Natural killer cell treated with Interleukin-12 subunit alpha and Interleukin-12 subunit beta and Interleukin-15 and Interleukin-18, amount 100 ng/mL, for 72 hours (primary cell): ENCODE data around the gene MCC. TPM values are rescaled to one million over a fixed set of nuclear protein-coding genes. Genes with fewer than 3 reads are reported as not detected.

ENCODE experiments used
- ATAC-seq, 2 donors: fragments of 150-1000 bp; cut with Tn5 transposase in 1 of 2; sonication (Bioruptor Pico), chemical (Tn5 transposase) in 1 of 2; 2 replicates each; pipeline ENCODE4 v1.10.0; 2021
- DNase-seq: peaks from one replicate; pipeline ENCODE4 v3.0.0; 2022; ENCODE audit warnings: low spot score
- H3K27ac Mint-ChIP-seq, 2 donors: 1 replicate in 1 of 2; 2 replicates in 1 of 2; pipeline ENCODE4 v1.8.0; 2022; ENCODE audit warnings: mixed read lengths in 2 of 2, mild to moderate bottlenecking in 1 of 2, moderate library complexity in 1 of 2
- H3K27me3 Mint-ChIP-seq, 2 donors: 1 replicate in 1 of 2; 2 replicates in 1 of 2; pipeline ENCODE4 v1.8.0; 2022; ENCODE audit warnings: mixed read lengths in 2 of 2
- H3K36me3 Mint-ChIP-seq: one replicate; pipeline ENCODE4 v1.8.0; 2022; ENCODE audit warnings: mixed read lengths
- H3K4me1 Mint-ChIP-seq, 2 donors: 1 replicate in 1 of 2; 2 replicates in 1 of 2; pipeline ENCODE4 v1.8.0; 2022; ENCODE audit warnings: low read depth in 2 of 2, mixed read lengths in 2 of 2, mild to moderate bottlenecking in 1 of 2
- H3K4me3 Mint-ChIP-seq: one replicate; pipeline ENCODE4 v1.8.0; 2022; ENCODE audit warnings: mixed read lengths
- H3K9me3 Mint-ChIP-seq: 2 replicates; pipeline ENCODE4 v1.8.0; 2022; ENCODE audit warnings: mixed read lengths
- total RNA-seq, 2 donors: library from RNA; stranded (reverse); gene quantifications; one replicate each; pipeline ENCODE4 v1.2.3, GENCODE V29; 2022

The MCC gene
- total RNA-seq, 2 donors from 2014 or later, result 0.45 to 3.8 TPM

DNA sequence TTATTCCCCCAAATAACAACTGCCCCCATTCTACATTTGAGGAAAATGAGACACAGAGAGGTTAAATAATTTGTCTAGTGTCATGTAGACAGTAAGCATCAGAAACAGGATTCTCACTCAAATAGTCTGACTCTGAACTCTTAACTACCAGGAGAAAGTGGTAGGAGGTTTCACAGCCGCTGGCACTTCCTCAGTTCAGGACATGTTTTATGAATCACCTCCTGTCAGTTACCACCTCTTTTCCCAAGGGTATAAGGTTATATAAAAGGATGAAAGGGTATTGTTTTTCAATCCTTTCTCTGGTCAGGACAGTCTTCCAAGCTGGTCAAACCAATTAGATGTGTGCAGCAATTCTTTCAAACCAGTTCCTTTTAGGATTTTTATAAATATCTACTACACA is 105.5 kb downstream of the MCC start:
- no peaks in the 10 kb centered on the region for H3K36me3 Mint-ChIP-seq
- H3K4me1 Mint-ChIP-seq, result peaks cover 19 to 25% of the 10 kb centered on the region in 2 donors
- ATAC-seq (no peak), DNase-seq (no peak)
- no peak overlapping the region for H3K27ac Mint-ChIP-seq
- H3K9me3 Mint-ChIP-seq, result no peaks in the 10 kb centered on the region
- no peak overlapping the region for H3K4me3 Mint-ChIP-seq
- H3K27me3 Mint-ChIP-seq, result peaks cover 38 to 49% of the 10 kb centered on the region in 2 donors

DNA sequence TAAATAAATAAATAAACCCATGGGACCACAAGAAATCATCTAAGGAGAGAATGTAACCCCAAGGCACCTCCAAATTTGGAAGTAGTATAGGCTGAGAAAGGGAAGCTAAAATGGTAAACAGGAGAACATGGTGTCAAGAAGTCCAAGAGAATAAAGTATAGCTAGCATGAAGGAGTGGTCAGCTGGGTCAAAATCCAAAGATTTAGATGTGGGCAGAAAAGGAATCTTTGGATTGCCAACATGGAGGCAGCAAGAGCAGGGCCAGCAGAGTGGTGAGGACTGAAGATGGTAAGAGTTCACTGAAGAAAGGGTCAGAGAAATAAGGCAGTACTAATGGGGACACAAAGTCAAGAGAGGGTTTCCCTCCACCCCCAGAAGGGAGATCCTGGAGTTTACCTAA is 106.5 kb downstream of the MCC start:
- Mint-ChIP-seq H3K27ac (no peak overlapping the region), H3K36me3 (no peaks in the 10 kb centered on the region), H3K4me3 (no peak overlapping the region), H3K4me1 (peaks cover 19 to 33% of the 10 kb centered on the region in 2 donors), H3K27me3 (peaks cover 35 to 48% of the 10 kb centered on the region in 2 donors), H3K9me3 (no peaks in the 10 kb centered on the region)
- DNase-seq, result no peak
- ATAC-seq, result no peak

DNA sequence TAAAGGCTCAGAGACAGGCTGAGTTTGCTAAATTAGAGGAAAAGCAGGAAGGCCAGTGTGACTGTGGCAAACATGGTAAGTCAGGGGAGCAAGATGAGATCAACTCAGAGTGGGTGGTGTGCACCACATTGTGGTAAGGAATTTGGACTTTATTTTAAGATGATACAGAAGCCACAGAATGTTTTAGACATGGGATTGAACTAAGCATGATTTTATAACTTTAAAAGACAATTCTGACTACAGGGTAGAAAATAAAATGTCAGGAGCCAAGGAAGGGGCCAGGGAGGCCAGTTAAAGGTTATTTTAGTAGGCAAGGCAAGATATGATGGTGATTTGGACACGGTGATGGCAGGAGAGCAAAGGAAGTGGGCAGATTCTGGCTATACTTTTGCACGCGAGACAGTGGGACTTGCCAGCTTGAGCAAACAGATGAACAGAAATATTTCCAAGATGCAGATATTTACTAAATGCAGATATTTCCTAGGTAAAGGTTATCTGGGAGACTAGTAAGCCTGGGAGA is 107.4 kb downstream of the MCC start:
- ATAC-seq (no peak), DNase-seq (no peak)
- Mint-ChIP-seq H3K36me3 (no peaks in the 10 kb centered on the region), H3K4me3 (peak overlapping the region; percentile 26), H3K27ac (peak overlapping the region in 1 of 2 donors; percentile 4), H3K4me1 (peaks cover 19 to 33% of the 10 kb centered on the region in 2 donors), H3K9me3 (no peaks in the 10 kb centered on the region), H3K27me3 (peaks cover 29 to 39% of the 10 kb centered on the region in 2 donors)

GRCh38 chr5:113379936-113380806 is 108.1 kb downstream of the MCC start:
- Mint-ChIP-seq H3K27ac (peak overlapping the region in 1 of 2 donors; percentile 4), H3K4me3 (peak overlapping the region; percentile 26), H3K9me3 (no peaks in the 10 kb centered on the region), H3K4me1 (peaks cover 19 to 33% of the 10 kb centered on the region in 2 donors), H3K36me3 (no peaks in the 10 kb centered on the region), H3K27me3 (peaks cover 25 to 32% of the 10 kb centered on the region in 2 donors)
- DNase-seq (no peak), ATAC-seq (no peak)

DNA sequence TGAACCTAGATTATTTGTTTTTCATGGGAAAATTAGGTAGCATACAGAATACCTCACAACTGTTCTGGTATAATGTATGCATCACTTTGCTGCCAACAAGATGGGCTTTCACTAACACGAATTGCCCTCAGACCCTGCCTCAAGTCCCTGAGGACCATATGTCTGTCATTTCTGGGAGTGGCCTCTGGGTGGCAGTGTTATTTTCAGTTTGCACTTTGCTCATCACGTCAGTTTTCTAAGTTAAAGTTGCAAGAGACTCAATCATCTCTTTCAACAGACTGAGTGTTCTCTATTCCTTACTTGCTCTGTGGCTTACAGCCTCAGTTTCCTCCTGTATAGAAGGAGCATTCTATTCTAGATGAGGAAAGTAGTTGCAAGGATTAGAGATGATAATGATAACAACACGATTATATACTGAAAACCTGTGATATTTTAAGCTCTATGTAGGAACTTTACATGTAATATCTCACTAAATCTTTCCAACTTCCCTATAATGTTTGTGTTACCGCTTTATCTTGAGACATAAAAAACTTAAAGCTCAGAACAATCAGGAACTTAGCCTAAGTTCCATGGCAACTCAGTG is 109.2 kb downstream of the MCC start:
- H3K4me1 Mint-ChIP-seq, result peaks cover 19 to 33% of the 10 kb centered on the region in 2 donors
- H3K9me3 Mint-ChIP-seq, result no peaks in the 10 kb centered on the region
- DNase-seq (no peak), ATAC-seq (peak; percentile 59 to 72)
- peaks cover 28 to 31% of the 10 kb centered on the region in 2 donors for H3K27me3 Mint-ChIP-seq
- H3K4me3 Mint-ChIP-seq, result peak overlapping the region; percentile 15
- H3K36me3 Mint-ChIP-seq, result no peaks in the 10 kb centered on the region
- H3K27ac Mint-ChIP-seq, result no peak overlapping the region

DNA sequence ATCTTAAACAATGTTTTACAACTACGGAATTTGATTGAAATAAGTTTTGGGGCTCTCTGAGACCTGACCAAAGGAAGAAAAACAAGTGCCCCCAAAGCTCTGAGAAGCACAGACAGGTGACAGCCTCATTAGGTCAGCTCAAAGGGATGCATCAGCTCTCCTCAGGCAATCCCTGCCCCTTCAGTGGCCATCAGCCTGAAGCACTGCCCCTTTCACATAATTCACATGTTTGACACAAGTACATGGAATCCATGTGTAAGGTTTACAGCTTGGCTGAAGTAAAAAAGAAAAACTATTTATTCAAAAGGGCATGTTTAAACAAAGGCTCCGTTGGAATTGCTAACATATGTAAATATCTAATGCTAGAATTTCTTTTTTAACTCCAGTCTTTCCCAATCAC is 109.7 kb downstream of the MCC start:
- ATAC-seq (no peak), DNase-seq (no peak)
- Mint-ChIP-seq H3K27ac (peak overlapping the region in 1 of 2 donors; percentile 18), H3K4me3 (peak overlapping the region; percentile 2), H3K27me3 (peaks cover 27 to 28% of the 10 kb centered on the region in 2 donors), H3K9me3 (no peaks in the 10 kb centered on the region), H3K36me3 (no peaks in the 10 kb centered on the region), H3K4me1 (peaks cover 19 to 33% of the 10 kb centered on the region in 2 donors)

DNA sequence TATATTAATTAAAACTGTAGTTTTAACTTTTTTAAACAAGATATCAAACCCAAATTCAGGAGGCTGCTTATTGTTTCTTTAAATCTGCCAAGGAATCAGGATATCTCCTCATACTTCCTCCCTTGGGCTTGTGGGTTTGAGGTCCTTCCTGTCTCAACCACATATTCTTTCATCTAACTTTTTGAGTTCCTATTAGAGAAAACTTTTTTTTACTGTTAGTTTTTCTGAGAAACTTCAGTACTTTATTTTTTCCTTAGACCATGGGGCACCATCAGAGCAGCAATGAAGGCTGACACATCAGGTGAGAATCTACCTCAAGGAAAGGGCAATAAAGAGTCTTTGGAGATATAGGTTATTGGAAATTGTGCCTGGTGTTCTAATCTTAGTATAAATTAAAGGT is 110.2 kb downstream of the MCC start:
- H3K4me1 Mint-ChIP-seq, result peaks cover 19 to 33% of the 10 kb centered on the region in 2 donors
- no peaks in the 10 kb centered on the region for H3K9me3 Mint-ChIP-seq
- H3K36me3 Mint-ChIP-seq, result no peaks in the 10 kb centered on the region
- H3K27ac Mint-ChIP-seq, result peak overlapping the region in 1 of 2 donors; percentile 18
- DNase-seq (no peak), ATAC-seq (no peak)
- peak overlapping the region; percentile 2 for H3K4me3 Mint-ChIP-seq
- peaks cover 22 to 26% of the 10 kb centered on the region in 2 donors for H3K27me3 Mint-ChIP-seq

- peaks cover 20 to 22% of the 10 kb centered on the region in 2 donors for H3K27me3 Mint-ChIP-seq
- no peaks in the 10 kb centered on the region for H3K36me3 Mint-ChIP-seq
- H3K9me3 Mint-ChIP-seq, result no peaks in the 10 kb centered on the region
- H3K27ac Mint-ChIP-seq, result no peak overlapping the region
- ATAC-seq (no peak), DNase-seq (no peak)
- H3K4me1 Mint-ChIP-seq, result peaks cover 19 to 33% of the 10 kb centered on the region in 2 donors
- H3K4me3 Mint-ChIP-seq, result no peak overlapping the region
Observed at GRCh38 chr5:113376640-113377039, 111.6 kb downstream of the MCC start.

GRCh38 chr5:113375480-113376060 is 112.7 kb downstream of the MCC start:
- no peak overlapping the region for H3K4me3 Mint-ChIP-seq
- ATAC-seq, result no peak
- H3K36me3 Mint-ChIP-seq, result no peaks in the 10 kb centered on the region
- H3K4me1 Mint-ChIP-seq, result peaks cover 13 to 28% of the 10 kb centered on the region in 2 donors
- H3K27ac Mint-ChIP-seq, result no peak overlapping the region
- H3K27me3 Mint-ChIP-seq, result peaks cover 17% of the 10 kb centered on the region in 2 donors
- no peaks in the 10 kb centered on the region for H3K9me3 Mint-ChIP-seq
- DNase-seq, result no peak

- ATAC-seq, result no peak
- Mint-ChIP-seq H3K36me3 (no peaks in the 10 kb centered on the region), H3K4me1 (peaks cover 4 to 15% of the 10 kb centered on the region in 2 donors), H3K27me3 (peaks cover 21 to 27% of the 10 kb centered on the region in 2 donors), H3K9me3 (no peaks in the 10 kb centered on the region), H3K27ac (no peak overlapping the region), H3K4me3 (no peak overlapping the region)
- DNase-seq, result no peak
Observed at GRCh38 chr5:113373426-113373825, 114.8 kb downstream of the MCC start.

GRCh38 chr5:113371721-113372196 is 116.5 kb downstream of the MCC start:
- H3K9me3 Mint-ChIP-seq, result no peaks in the 10 kb centered on the region
- no peak overlapping the region for H3K27ac Mint-ChIP-seq
- no peaks in the 10 kb centered on the region for H3K36me3 Mint-ChIP-seq
- DNase-seq, result no peak
- no peaks in the 10 kb centered on the region for H3K4me1 Mint-ChIP-seq
- H3K27me3 Mint-ChIP-seq, result peaks cover 26 to 37% of the 10 kb centered on the region in 2 donors
- no peak overlapping the region for H3K4me3 Mint-ChIP-seq
- no peak for ATAC-seq

DNA sequence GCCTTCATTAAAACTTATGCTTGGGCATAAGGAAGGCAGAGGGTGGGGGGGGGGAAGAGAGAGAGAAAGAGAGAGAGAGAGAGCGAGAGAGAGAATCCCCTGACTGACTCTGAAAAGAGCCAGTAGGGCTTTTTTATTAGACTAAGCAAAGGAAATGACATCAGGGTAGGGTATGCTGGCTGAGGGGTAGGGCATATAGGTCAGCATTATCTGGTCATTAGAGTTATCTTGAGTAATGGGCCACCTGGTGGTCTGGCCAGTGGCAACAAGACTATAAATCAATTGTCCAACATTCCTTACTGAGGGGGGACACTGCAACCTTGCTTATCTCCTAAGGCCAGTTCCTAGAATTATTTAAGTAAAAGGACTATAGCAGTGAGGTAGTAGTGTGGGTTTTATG is 120.7 kb downstream of the MCC start:
- no peak overlapping the region for H3K27ac Mint-ChIP-seq
- ATAC-seq (no peak), DNase-seq (no peak)
- no peak overlapping the region for H3K4me3 Mint-ChIP-seq
- no peaks in the 10 kb centered on the region for H3K4me1 Mint-ChIP-seq
- H3K27me3 Mint-ChIP-seq, result peaks cover 25 to 44% of the 10 kb centered on the region in 2 donors
- H3K9me3 Mint-ChIP-seq, result peaks cover 3% of the 10 kb centered on the region
- peaks cover 7% of the 10 kb centered on the region for H3K36me3 Mint-ChIP-seq

DNA sequence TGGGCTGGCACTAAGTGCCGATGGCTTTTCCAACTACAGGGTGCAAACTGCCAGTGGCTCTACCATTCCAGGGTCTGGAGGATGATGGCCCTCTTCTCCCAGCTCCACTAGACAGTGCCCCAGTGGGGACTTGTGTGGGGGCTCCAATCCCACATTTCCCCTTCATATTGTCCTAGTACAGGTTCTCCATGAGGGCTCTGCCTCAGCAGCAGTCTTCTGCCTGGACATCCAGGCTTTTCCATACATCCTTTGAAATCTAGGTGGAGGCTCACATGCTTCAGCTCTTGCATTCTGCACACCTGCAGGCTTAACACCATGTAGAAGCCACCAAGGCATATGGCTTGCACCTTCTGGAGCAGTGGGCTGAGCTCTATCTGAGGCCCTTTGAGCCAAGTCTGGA is 123.8 kb downstream of the MCC start:
- Mint-ChIP-seq H3K9me3 (peaks cover 3% of the 10 kb centered on the region), H3K27me3 (peaks cover 14 to 22% of the 10 kb centered on the region in 2 donors), H3K4me1 (no peaks in the 10 kb centered on the region), H3K4me3 (no peak overlapping the region), H3K27ac (no peak overlapping the region), H3K36me3 (peaks cover 7% of the 10 kb centered on the region)
- ATAC-seq (no peak), DNase-seq (no peak)
